GM21786 (cell line): ENCODE data around the gene SMAD3.

Experiments
- ATAC-seq: cut with Tn5 transposase; IDR thresholded peaks from one replicate; pipeline ENCODE4 v1.9.1; 2021; ENCODE audit not compliant: unreplicated experiment

SMAD3 gene

DNA sequence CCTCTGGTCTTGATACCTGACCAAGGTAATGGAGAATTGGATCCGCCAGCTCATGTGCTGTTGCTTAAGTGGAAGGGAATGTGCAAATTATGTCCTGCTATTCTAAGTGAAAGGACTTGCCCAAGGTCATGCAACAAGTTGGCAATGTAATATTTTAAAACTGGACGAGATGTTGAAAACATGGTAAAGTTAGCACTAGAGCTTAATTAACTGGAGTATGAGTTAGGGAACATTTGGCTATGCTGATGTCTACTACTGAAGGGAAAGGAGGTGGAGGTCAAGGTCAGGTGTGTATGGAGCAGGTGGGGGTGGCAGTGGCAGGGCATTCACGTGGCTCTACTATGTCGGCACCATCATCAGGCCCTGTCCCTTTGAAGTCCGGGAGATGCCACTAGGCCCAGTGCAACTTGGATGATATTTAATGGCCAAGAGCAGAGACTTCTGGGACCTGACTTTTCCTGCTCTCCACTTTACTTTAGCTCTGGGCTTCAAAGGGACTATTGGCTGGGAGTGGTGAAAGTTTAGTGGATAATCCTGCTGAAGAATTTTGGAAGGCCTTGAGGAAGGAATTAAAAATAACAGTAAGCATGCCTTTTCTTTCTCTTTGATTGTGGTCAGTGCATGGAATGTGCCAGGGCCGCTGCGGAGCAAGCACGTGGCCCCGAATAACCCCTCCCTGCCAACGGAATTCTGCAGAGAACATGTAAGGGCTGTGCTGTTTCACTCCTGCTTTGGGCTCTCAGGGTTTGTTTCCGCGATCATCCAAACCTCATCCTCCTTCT lies 14.9 kb downstream of the SMAD3 start:
- ATAC-seq: no peak

DNA sequence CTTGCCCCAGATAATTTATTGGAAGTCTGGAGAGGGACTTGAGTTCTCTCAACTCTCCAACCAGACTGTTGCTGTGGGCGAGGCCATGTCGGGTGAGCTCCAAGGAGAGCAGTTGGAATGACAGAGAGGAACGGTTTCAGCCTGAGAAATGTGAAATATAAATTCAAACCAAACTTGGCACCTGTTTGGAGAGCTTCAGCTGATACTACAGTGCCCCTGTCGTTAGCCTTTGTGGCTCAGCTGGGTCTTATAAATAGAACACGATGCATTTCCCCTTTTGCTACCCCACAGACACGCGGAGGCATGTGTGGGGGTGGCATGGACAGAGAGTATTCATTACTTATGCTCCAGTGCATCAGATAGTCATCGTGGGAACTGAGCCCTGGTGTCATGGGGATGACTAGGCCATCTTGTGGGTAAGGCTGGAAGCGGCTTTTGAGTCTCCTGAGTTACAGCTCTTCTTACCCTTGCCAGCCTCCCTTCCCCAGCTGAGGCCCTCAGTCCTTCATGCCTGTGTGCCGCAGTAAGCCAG lies 15.6 kb downstream of the SMAD3 start:
- ATAC-seq: peak; percentile 35

- no peak for ATAC-seq
Measured at GRCh38 chr15:67082007-67082536, 16.7 kb downstream of the SMAD3 start.

- no peak for ATAC-seq
Measured at GRCh38 chr15:67083135-67083762, 17.8 kb downstream of the SMAD3 start.

DNA sequence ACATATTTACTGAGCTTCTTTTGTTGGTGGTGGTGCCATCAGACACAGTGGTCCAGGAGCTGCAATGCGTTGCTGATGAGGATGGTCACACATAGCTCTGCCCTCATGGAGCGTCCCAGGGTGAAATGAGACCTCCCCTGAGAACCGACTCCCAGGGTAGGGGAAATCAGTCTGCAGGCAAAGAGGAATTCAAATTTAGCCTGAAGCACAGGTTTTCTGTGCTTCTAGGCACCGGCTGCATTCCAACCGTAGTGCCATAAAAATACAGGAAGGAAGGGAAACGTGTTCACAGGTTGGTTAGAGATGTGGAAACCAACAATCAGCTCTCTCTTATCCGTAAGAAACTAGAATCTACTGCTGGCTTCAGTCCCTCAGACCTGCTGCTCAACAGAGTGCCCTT lies 19.2 kb downstream of the SMAD3 start:
- ATAC-seq: no peak

GRCh38 chr15:67085237-67085817 lies 19.9 kb downstream of the SMAD3 start:
- ATAC-seq: peak; percentile 27

- ATAC-seq: peak; percentile 49
Measured at GRCh38 chr15:67085818-67086636, 20.6 kb downstream of the SMAD3 start.

DNA sequence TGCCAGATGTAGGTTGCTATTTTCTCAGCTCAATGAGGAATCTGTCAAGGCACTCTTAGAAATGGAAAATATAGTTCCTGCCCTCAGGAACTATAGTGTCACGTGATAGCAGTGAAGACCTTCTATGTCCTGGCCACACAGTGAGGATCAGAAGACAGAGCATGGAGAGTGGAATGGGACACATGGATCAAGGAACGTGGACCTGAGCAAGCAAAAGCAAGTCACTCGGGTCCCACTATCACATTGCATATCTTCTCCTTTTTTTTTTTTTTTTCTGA lies 21.2 kb downstream of the SMAD3 start:
- no peak for ATAC-seq

- ATAC-seq: no peak
Measured at GRCh38 chr15:67087507-67088172, 22.2 kb downstream of the SMAD3 start.

DNA sequence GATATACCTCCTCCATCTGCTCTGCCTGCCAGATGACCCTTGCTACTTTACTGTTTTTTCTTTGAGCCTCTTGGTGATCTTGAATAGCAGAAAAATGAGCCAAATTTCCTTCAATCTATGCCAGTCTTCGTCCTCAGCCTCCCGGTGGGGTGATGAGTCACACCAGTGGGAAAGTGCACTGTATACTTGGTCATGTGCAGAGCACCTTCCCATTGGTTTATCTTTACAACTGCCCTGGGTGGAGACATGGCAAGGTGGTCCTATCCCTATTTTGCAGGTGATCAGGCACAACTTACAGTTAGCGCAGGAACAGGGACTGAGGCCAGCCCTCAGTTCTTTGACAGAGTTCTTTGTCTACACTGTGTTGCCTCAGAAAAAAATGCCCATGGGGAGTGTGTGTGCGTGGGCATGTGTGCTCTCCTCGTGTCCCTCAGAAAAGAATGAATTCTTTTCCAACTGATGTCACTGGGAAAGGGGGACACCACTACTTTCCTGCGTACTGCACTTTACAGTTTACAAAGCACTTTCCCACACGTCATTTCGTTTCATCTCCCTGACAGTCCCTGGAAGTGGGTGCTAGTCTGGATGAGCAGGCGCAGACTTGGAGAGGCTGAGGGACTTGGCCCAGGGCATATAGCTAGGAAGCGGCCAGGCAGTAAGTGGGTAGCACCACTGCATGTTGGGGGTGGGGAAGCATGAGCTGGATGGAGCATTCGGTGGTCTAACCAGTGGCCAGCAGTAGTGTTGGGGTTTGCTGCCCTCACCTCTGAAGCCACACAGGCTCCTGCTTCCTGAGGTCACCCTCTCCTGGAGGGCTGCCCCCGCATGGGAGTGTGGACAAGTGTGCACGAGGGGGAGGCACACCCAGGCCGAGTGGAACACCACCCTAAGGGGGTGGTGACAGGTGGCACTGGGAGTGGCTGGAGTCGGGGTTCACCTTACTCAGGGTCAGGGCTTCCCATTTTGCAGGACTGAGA lies 24.1 kb downstream of the SMAD3 start:
- ATAC-seq: no peak

- ATAC-seq: no peak
Measured at GRCh38 chr15:67090297-67091070, 25.1 kb downstream of the SMAD3 start.

DNA sequence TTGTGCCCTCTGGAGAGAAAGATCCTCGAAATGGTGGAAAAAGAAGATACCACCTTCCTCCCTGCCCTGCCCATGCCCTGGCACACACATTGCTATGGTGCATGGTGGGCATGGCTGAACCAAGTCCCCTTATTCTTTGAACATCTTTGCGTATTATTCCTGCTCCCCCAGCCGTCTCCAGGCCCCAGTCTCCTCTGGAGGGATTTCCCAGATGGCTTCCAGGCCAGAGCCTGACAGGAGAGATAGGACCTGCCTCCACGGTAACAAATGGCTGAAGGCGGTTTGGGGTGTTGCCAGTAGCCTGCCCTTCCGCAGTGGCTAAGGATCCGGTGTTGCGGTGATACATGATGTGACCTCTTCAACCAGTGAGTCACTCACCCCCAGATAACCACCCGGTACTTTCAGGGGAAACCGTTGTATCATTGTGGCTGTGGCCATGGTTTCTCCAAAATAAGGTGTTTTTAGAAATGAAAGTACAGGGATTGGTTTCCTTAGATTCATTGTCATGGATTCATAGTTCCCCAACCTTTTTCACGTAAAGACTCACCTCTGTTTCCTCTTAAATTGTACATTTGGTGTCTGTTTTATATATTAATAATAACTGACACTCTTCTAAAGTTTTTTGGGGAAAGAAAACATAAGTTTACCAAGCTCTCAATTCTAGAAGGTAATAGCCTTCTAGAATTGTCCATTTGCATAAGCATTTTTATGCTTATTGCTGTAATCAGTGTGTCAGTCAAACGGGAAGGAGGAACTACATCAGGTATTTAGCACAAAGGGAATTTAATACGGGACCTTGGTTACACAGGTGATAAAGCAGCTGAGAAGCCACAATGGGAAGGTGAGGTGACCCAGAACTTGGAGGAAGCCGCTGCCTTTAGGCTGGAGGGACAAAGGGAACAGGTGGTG lies 25.9 kb downstream of the SMAD3 start:
- peak; percentile 76 for ATAC-seq

- no peak for ATAC-seq
Measured at GRCh38 chr15:67091980-67092677, 26.7 kb downstream of the SMAD3 start.

GRCh38 chr15:67092752-67093503 lies 27.5 kb downstream of the SMAD3 start:
- no peak for ATAC-seq

- ATAC-seq: peak; percentile 46
Measured at GRCh38 chr15:67093504-67093862, 28.1 kb downstream of the SMAD3 start.
